NCI-H1105 (cell line): Measurements from ENCODE around the gene PXYLP1.
"Not testable (repeated sequence)": the region's sequence is repeated elsewhere in the genome, so short reads cannot be mapped to it uniquely, and the experiment has no call there.

Source experiments
- DNase-seq: peaks from one replicate; lab custom pipeline; 2025; lab: John Stamatoyannopoulos, UW

PXYLP1 gene

GRCh38 chr3:141300426-141300825 lies 68.8 kb downstream of the PXYLP1 start:
- not testable (repeated sequence) for DNase-seq

- no peak for DNase-seq
Measured at GRCh38 chr3:141302364-141303141, 70.9 kb downstream of the PXYLP1 start.

GRCh38 chr3:141303481-141304223 lies 72.0 kb downstream of the PXYLP1 start:
- peak; percentile 81 for DNase-seq

GRCh38 chr3:141305436-141305835 lies 73.8 kb downstream of the PXYLP1 start:
- DNase-seq = peak; percentile 11

DNA sequence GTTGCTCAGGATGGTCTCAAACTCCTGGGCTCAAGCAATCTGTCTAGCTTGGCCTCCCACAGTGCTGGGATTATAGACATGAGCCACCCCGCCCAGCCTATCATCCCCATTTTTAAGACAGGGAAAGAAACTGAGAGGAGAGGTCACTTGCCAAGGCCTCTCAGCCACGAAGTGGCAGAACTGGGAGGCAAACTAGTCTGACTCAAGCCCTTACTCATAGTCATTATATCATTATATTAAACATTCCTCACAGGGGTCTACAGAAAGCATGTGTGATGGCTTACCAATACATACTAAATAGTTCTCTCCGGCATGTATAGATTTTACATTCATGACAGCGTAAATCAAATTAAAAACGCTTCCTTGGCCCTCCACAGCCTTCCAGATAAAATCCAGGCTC lies 74.7 kb downstream of the PXYLP1 start:
- no peak for DNase-seq

DNA sequence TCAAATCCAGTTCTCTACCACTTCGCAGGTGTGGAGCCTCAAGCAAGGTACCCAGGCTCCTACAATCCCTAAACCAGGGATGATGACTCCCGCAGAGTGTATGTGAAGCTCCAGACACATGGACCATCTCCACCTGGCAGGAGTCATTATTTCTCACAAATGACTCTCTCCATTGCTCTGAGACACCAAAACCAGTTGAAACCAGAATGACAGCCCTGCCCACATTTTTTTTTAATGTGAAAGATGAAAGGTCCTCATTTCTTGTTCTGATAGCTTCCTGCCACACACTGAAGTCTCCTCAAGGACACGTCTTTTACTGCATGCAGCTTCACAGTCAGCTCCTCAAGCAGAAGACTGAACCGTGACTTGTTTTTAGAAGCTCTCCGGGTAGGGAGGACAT lies 75.3 kb downstream of the PXYLP1 start:
- DNase-seq = no peak

DNA sequence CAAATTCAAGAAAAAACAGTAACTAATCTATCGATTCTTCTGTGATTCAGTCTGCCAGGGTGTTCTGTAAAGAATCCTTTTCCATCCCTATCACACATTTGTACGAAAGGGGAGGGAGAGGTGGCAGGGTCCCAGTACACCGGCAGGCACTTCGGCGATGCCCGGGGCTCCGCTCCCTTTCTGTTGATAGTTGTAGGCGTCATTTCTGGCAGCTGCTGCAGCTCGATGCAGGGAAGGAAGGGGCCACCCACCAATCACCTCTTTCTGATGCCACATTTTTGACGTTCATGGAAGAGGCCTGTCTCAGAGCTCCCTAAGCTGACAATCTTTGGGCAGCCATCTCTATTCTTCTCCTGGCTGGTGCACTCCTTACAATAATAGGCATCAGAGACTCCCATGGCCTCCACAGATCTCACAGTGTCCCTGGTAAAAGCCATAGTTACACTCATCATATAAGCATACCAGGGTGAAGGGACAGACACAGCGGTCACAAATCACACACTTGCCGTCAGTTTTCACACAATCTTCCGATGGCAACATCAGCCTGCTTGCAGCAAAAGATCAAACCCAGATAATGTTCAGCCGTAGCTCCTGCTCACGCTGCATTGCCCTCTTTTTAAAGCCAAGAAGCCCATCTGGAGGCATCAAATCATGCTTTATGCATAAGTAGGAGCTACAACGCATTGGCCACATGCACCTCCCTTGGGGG lies 75.9 kb downstream of the PXYLP1 start:
- DNase-seq = no peak

DNA sequence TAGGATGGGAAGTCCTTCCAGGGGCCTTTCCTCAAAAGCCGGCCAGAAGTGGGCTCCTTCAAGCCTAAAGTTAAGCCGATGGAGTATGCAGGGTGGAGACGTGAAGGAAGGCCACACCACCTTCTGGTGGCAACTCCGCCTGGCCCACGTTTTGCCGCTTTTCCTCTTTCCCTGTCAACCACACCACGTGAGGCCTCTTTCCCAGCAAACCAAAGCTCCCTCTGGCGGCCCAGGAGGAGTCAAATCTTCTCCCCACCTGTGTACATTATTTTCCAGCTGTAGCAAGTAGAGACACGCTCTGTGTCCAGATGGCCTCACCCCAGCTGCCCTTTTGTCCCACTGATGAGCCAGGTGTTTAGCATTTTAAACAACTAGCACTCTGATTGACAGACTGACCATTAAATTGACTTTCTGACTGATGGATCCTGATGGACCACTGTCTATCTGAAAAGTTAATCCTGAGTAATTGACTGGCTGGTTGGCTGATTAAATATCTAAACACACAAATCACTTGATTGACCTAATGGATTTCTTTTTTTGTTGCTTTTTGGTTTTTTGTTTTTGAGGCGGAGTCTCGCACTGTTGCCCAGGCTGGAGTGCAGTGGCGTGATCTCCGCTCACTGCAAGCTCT lies 77.1 kb downstream of the PXYLP1 start:
- DNase-seq = peak; percentile 6

DNA sequence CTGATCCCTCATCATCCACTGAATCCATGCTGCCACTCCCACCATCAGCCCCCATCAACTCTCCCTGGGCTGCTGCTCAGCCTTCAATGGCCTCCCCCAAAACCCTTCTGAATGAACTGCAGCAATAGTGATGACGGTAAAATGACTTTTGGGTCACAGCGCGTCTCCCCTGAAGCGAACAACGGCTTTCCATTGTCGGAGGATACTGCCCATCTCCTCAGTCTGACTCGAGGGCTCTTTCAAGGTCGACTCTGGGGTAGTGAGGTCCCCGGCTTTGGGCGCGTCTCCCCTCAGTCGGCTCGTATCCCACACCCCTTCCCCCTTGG lies 79.5 kb downstream of the PXYLP1 start:
- DNase-seq = no peak

DNA sequence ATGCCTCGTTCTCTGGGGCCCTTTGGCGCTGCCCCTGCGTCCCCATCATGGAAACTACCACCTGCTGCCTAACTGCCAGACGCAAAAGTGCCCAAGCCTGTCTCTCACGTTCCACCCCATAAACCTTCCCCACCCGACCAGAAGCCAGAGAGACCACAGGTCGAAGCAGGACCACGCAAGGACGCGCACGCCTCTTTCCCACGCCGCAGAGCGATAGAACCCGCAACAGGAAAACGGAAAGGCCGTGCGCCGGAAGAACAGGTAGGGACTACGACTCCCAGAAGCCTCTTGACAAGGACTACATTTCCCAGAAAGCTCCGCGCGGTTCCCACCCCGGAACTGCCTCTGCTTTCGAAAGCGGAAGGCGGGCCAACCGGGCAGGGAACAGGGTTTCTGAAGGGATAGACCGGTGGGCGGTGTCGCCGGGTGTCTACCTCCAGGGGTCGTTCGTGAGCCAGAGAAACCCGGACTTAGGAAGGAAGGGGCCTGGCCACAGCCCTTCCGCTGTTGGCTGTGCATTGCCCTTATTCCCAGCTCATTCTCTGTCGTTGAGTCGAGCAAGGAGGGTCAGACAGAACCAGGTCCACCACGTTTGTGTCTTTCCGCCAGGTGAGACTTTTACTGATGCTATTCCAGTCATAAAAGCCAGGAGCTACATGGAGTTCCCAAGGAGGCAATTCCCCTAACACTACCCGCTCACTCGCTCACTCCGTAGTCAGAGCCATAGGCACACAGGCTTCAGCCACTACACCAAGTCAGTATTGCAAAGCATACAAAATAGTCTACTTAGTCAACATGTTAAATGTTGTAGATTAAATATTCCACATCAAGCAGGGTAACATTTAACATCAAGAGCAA lies 80.1 kb downstream of the PXYLP1 start:
- DNase-seq = peak; percentile 99

DNA sequence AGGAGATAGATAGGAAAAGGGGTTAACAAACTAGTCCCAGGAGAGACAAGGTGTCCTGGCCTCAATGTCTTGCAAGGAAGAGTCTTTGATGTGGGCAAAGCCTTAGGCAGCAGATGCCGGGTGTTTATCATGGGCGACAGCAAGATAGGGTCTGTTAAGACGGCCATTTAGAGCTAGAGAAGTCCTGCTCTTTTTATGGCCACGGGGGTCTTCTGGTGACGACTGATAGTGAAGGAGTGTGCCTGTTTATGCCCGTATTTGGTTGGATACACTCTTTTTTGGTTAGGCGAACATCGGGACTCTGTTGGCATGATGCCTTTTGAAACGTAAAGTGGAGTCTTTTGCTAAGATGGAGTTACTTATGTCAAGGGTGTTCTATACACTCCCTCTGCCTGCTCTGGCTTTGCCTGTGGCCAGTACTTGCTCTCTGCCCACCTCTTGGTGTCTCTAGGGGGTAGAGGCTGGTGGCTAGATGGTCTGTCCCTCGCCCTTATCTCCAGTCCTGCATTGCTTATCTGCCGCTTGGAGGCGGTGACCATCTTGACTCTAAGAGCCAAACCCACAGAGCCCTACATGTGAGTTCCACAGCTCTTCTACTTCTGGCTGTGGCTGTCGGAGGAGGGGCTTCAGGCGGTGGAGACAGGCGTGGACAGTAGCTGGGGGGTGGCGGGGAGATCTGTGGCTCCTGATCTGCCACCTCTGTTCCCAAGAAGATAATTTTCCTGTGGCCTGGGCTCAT lies 80.9 kb downstream of the PXYLP1 start:
- no peak for DNase-seq

DNA sequence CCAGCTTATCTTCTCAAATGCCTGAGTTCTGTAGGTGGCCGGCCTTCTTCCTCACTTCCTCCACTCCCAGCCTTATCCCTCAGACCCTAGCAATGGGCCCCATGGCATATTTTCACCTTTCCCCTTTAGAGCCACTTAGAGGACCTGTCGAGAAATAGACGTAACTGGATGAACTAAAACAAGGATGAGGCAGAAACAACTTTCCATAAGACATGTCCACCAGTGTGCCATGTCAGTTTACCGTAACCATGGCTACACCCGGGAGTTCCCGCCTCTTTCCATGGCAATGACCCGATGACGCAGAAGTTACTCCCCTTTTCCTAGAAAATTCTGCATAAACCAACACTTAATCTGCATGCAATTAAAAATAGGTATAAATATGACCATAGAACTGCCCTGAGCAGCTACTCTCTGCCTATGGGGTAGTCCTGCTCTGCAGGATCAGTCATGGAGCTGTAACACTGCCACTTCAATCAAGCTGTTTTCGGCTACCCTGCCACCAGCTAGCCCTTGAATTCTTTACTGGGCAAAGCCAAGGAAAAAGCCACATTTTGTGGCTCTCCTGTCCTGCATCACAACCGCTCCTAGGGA lies 81.6 kb downstream of the PXYLP1 start:
- no peak for DNase-seq

- not testable (repeated sequence) for DNase-seq
Measured at GRCh38 chr3:141314415-141314814, 82.8 kb downstream of the PXYLP1 start.

DNA sequence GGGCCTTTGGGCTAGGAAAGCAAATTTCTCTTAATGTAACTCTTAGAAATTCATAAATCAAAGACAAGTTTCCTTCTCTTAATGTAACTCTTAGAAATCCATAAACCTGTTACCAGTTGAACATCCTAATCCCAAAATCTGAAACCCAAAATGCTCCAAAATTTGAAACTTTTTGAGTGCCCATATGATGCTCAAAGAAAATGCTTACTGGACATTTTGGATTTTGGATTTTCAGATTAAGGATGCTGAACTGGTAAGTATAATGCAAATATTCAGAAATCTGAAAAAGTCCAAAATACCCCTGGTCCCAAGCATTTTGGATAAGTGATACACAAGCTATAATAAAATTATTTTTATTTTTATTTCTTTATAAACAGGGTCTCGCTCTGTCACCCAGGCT lies 85.2 kb downstream of the PXYLP1 start:
- no peak for DNase-seq

DNA sequence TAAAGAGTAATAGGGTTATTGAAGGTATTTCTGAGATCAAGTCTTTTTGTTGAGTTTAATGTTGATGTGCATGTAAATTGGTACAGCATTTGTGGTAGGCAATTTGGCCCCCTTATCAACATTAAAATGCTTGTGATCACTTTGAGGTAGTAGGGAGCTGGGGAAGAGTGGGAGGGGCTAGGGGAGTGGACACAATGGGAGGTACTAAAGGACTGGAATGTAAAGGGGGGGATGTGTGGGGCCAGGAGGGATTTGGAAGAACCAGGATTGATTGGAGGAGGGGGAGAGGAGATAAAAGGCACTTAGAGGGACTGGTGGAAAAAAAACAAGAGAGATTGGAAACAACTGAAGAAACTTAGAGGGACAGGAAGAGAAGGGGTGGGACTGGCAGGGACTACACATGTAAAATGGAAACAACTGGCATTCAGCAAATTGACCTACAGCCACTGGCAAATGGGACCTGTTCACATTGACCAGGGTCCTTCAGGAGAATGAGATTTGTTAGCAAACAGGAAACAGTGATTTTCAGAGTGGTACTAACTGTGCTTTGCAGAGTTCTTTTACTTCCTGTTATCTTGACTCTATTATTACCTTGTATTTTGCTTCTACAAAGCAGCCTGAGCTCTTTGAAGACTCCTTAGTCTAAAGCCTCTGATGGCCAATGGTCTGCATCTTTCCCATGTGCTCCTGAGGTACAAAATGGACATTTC lies 88.9 kb downstream of the PXYLP1 start:
- DNase-seq = no peak

GRCh38 chr3:141321109-141321497 lies 89.5 kb downstream of the PXYLP1 start:
- no peak for DNase-seq

- DNase-seq = no peak
Measured at GRCh38 chr3:141323936-141324704, 92.5 kb downstream of the PXYLP1 start.

DNA sequence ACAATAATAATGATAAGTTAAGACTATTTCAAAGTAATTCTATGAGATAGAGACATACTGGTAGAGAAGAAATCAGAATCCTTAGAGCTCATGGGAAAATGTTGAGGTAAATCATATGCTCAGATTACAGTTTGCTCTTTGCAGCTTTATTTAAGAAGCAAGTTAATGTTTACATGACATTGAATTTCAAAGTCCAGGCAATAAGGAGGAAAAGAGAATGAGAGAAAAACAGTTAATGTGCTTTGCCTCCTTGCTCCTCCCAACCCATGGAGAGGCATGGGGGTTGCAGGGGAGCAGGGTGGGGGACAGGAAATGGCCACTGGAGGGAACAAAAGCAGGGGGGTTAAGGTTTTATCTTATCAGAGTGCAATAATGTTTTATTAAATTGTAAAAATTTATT lies 94.5 kb downstream of the PXYLP1 start:
- DNase-seq = no peak

GRCh38 chr3:141326626-141327025 lies 95.0 kb downstream of the PXYLP1 start:
- DNase-seq = no peak
